Endothelial cell of coronary artery (primary cell): Measurements from ENCODE around the gene DMRTC1. TPM values are rescaled to one million over a fixed set of nuclear protein-coding genes. Genes with fewer than 3 reads are reported as not detected.

ENCODE experiments used
- total RNA-seq: library from RNA; depleted of rRNA; stranded (reverse); fragments of >200 nt; gene quantifications from 2 replicates; pipeline ENCODE4 v1.2.3, GENCODE V29; 2014

The DMRTC1 gene
- total RNA-seq: not detected in 2 replicates

GRCh38 chrX:72943819-72944169, at the start of gene DMRTC1:
TSS of gene DMRTC1 (minus strand) at chrX:72943837. CDS start at chrX:72875694, 68,143 bp downstream.

GRCh38 chrX:72937906-72938305, 5.7 kb downstream of the DMRTC1 start, which contains the start of gene FAM236A:
TSS of gene FAM236A (plus strand) at chrX:72938206. CDS start at chrX:72938263, 57 bp downstream.

GRCh38 chrX:72912315-72912714, 31.3 kb downstream of the DMRTC1 start, which contains the start of gene FAM236C:
TSS of gene FAM236C (plus strand) at chrX:72912615. CDS start at chrX:72912715, 100 bp downstream.

Other genes with a start within 250 kb of the DMRTC1 start
- 5.5 and 8.0 TPM in 2 replicates for gene PHKA1, start 229.5 kb downstream of the DMRTC1 start, total RNA-seq
- not detected in 2 replicates for gene DMRTC1B, start 166.9 kb downstream of the DMRTC1 start, total RNA-seq
- not detected in 2 replicates for gene FAM236B, start 161.2 kb downstream of the DMRTC1 start, total RNA-seq
- gene FAM236D, start 135.6 kb downstream of the DMRTC1 start, total RNA-seq: not detected in 2 replicates
- not detected in 2 replicates for gene FAM236C, start 31.2 kb downstream of the DMRTC1 start, total RNA-seq
- not detected in 2 replicates for gene FAM236A, start 5.6 kb downstream of the DMRTC1 start, total RNA-seq
- not detected in 2 replicates for gene PABPC1L2B, start 59.1 kb upstream of the DMRTC1 start, total RNA-seq
- gene PABPC1L2A, start 135.7 kb upstream of the DMRTC1 start, total RNA-seq: not detected in 2 replicates